NCI-H128 (cell line): Measurements from ENCODE around the gene FAF2.
A peak's percentile ranks its signal among the peaks of the same experiment; 100 is the strongest.
"Not testable (repeated sequence)": the region's sequence is repeated elsewhere in the genome, so short reads cannot be mapped to it uniquely, and the experiment has no call there.

Experiments used
- DNase-seq: peaks from one replicate; lab custom pipeline; 2025; ENCODE audit not compliant: unreplicated experiment; lab: John Stamatoyannopoulos, UW

Gene FAF2, protein sequence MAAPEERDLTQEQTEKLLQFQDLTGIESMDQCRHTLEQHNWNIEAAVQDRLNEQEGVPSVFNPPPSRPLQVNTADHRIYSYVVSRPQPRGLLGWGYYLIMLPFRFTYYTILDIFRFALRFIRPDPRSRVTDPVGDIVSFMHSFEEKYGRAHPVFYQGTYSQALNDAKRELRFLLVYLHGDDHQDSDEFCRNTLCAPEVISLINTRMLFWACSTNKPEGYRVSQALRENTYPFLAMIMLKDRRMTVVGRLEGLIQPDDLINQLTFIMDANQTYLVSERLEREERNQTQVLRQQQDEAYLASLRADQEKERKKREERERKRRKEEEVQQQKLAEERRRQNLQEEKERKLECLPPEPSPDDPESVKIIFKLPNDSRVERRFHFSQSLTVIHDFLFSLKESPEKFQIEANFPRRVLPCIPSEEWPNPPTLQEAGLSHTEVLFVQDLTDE

DNA sequence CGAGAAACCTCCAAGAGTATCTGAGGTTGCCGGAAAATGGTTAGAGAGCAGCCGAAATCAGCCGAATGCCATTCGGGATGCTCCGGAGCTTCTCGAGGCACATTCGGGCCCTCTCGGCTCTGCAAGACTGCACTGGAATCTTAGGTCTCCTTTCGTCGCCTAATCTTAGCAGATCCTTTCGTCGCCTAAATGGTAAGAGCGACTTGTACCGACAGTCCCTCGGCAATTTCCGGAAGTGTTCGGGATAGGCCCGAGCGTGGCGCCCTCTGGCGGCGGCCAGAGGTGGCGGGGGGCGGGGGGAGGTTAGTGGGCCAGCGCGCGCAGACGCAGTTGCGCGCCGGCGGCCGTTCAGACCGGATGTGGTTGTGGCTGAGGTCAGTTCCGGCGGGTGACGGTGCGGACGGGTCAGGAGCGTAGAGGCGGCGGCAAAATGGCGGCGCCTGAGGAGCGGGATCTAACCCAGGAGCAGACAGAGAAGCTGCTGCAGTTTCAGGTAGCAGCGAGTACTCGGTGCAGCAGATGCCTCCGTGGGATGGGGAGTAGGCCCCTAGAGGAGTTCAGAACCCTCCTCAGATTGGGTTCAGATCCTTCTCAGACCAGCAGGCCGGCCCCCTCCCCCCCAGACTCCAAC is at the start of gene FAF2:
TSS of gene FAF2 (plus strand) at position 408 of the 631 bp plus-strand sequence. CDS start at position 431, 23 bp downstream.
- peak; percentile 72 for DNase-seq

DNA sequence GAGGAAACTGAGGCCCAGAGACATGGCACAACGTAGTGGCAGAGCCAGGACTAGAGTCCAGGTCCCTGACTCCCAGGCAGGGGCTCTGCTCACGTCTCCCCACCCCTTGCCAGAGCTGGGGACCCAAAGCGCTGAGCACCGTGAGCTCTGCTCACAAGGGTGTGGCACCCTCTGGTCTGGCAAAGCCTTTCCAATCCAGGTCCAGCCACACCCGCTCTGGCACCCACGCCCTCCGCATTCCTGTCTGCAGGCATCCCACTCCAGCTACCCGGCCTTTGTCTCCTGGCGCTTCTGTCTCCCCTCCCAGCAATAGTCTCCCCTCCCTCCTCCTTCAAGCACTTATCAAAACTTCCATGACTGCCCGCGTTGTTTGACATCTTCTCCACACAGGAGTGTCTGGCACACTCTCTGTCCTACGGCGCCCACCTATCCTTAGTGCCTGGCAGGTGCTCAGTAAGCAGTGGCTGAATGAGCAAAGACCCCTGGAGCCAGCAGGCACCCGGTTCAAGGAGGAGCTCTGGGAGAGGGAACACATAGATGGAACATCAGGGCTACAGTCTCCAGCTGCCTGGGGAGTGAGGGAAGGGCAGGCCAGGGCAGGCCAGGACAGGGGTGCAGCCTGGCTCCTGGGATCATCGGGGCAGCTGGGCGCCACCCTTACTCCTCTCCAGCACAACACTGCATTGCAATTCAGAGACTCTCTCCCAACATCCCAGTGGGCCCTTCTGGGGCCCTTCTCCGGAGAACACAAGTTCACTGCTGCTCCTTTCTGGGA is 47.6 kb upstream of the FAF2 start:
- DNase-seq: no peak

DNA sequence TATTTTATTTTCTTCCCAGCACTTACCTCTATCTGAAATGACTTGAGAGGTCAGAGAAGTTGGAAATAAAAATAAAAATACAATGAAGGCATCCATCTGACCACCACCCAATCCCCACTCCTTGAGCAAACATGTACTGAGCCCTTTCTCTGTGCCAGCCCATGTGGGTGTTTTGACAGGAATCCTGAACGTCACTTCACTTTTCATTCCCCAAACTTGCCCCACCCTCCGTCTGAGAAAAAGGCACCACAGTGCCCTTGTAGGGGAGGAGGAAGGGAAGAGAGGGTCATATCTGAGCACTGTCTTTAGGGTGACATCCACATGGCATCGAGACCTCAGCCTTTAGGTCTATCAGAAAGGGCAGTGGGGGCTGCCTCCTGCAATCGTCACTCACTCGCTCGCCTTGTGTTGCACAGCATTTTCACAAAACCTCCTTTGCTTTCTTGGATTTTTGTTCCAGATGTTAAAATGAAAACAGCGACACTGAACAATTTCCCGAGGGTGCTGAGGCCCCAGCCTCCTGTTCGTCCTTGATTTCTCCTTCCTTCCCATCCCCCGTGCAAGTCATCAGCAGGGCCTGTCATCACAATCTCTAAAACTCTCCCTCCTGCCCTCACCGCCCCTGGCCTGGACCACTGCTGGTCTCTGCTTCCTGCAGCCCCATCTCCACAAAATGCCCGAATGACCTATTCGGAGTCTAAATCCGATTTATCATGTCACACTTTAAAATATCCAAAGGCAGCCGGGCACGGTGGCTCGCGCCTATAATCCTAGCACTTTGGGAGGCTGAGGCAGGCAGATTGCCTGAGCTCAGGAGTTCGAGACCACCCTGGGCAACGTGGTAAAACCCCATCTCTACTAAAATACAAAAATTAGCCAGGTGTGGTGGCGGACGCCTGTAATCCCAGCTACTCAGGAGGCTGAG is 46.6 kb upstream of the FAF2 start:
- DNase-seq: no peak

DNA sequence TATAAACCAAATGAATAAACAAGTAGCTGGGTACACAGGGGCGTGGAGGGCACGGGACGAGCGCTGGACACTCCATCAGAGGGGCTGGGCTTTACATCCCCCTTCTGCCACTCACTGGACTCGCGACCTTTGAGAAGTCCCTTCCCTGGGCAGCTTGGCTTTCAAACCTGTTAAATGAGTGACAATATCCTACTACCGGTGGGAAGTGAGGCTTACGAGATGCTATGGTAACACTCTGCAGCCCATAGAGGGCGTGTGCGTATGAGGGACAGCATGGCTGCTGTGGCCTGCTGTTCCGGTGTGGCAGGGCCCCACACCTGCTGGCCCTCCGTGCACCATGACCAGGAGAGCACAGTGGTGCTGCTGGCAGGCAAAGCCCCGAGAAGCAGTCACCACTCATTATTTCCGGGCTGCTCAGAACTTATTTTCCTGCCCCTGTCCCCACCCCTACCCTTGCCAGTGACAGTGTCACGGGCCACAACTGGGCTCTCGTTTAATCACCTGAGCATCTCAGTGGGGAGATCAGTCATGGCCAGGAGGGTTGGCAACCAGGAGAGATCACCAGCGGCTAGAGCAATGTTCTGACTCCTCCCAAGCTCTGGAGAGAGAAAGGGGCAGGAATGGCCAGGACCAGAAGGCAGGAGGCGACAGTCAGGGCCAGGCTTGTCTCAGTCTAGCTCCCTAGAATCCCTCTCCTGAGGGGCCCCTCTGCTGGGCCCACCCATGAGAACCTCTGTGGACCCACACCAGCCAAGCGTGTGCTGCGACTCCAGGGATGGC is 42.3 kb upstream of the FAF2 start:
- no peak for DNase-seq

DNA sequence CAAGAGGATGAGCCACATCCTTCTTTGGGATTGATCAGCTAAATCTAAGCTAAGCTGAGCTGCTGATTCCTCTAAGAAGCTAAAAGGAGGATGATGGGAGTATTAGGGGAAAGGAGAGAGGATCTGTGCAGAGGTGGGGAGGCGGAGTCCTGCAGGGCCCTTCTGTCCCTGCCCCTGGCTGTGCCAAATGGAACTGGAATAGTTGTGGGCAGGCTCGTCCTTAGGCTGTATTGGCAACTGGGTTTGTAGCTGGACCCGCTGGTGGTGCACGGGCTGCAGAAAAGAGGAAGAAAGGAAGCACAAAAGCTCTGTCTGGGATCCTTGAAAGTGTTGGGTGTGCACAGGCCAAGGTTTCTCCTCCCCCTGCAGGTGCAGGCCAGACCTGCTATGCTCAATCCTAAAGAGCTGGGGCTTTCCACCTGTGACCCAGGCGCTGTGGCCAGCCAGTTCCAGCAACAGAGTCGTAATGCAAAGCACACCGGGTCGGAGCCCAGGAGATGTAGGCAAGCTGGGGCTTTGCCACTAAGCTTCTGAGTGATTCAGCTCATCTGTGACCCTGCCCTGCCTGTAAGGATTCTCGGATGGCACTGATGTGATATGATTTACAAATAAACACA is 41.6 kb upstream of the FAF2 start:
- no peak for DNase-seq

DNA sequence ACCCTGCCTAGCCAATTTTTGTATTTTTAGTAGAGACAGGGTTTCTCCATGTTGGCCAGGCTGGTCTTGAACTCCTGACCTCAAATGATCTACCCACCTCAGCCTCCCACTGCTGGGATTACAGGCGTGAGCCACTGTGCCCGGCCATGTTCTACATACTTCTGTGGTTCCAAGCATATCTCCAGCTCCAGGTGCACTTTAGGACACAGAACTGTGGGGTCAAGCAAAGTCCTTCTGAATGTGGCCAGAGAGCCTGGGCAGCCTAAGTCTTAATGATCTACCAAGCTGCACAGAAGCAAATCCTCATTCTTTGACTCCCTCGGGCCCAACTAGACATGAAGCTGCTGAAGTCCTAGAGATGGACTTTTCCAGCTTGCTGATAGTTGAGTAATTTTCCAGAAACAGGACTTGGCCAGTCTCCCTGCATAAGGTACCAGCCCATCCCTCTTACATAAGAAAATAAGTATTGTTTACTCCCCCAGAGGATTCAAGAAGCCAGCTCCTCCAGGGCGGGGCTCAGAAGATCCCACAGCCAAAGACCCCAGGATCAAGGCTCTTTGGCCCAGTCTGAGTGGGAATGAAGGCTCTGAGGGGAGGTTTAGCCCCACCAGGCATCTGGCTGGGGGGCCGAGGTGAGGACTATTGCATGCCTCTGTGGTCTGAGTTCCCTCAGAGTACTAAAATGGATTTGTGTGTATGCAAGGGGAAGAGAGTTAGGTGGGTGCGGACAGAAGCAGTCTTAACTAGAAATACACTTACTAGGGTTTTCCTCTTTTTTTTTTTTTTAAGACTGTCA is 40.5 kb upstream of the FAF2 start:
- no peak for DNase-seq

DNA sequence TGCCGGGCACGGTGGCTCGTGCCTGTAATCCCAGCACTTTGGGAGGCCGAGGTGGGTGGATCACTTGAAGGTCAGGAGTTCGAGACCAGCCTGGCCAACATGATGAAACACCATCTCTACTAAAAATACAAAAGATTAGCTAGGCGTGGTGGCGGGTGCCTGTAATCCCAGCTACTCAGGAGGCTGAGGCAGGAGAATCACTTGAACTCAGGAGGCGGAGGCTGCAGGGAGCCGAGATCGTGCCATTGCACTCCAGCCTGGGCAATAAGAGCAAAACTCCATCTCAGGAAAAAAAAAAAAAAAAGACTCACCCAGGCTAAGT is 40.0 kb upstream of the FAF2 start:
- not testable (repeated sequence) for DNase-seq

DNA sequence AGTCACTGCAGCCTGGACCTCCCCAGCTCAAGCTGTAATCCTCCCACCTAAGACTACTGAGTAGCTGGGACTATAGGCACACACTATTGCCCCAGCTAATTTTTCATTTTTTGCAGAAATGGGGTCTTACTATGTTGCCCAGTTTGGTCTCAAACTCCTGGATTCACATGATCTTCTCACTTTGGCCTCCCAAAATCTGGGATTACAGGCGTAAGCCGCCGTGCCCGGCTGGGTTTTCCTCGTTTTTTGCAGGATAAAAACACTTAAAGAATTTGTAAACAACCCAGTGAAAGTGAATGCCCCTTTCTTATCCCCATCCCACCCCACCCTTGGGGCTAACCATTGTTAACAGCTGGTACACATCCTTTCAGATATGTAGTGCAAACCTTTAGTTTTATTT is 39.6 kb upstream of the FAF2 start:
- no peak for DNase-seq

DNA sequence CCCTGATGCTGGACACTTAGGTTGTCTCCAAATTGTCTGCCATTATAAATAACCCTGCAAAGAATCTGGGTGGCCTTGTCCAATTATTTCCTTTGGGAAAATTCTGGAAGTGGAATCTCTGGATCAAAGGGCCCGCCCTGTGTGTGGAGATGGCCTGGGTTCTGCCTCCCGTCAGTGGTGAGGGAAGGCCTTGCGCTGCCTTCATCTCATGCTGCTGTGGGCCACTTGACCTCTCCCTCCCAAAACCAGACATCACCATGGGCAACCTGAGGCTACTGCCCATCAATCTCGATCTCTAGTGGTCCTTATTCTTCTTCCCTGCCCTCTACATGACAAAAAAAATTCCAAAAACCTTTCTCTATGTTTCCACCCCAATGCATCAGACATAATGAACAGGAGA is 38.4 kb upstream of the FAF2 start:
- DNase-seq: no peak

DNA sequence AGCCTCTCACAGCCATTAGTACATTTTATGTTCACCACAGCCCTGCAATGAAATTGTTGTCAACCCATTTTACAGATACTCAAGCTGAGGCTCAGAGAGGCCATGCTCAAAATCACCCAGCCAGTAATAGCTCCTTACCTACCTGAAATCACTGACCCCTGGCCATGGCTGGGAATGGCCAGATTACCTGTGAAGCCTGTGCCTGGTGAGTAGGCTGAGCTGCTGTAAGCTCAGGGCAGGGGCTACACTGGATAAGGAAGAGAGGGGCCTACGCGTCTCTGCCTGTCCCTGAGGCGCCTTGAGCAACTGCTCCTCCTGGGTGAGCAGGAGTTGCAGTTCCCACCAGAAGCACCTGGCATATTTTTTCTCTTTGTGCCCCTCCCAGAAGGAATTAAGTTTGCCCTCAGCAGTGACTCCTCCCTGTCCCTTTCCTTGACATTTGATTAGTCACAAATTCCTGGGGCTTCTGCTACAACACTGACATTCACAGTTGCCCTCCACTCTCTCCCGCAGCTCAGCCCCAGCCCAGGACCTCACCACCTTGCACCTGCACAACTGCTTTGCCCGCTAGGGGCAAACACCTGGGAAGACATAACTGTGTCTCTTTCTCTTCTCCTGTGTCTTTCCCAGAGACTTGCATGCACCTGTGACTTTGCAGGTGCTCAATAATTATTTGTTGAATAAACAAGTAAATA is 37.6 kb upstream of the FAF2 start:
- no peak for DNase-seq

DNA sequence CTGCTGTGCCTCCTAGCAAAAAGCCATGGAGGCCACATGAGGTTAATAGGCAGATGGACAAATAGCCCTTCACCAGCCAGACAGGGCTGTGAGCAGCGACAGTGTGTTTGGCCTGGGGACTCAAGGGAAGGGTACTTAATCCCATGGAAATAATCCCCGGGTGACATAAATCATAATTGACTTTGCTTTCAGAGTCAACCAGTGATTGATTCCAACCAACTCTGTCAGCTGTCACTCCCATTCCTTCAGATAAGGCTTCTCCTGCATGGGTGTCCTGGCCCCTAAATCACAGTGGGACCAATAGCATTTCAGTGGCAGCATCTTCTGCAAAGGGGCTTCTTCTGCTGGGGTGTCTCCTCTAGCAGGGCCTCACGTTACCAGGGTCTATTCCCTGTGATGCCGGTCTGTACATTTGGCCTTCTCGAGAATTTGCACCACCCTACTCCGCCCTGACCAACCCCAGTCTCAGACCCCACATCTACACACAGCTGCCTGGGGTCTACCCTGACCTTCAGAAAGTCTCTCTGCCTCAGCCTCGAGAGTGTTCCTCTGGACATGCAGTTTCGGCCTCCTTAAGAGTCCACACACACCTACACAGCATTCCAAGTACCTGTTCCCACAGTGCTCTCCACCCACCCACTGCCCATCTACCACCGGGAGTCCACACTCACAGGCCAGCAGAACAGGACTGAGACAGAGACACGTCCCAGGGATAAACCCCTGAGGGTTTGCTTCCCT is 35.5 kb upstream of the FAF2 start:
- DNase-seq: no peak

DNA sequence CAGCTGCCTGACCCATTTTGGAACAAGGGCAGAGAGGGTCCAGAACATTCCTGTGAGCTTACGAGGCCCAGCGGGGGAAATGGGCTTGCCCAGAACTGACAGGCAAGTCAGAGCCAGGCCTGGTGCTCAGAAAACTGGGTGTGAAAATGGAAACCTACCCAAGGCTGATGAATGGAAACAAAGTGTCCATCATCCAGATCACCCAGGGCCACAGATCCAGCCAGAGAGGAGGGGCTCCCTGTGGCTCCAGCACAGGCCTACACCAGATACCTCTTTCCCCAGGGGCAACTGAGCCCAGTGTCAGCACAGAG is 35.0 kb upstream of the FAF2 start:
- no peak for DNase-seq

DNA sequence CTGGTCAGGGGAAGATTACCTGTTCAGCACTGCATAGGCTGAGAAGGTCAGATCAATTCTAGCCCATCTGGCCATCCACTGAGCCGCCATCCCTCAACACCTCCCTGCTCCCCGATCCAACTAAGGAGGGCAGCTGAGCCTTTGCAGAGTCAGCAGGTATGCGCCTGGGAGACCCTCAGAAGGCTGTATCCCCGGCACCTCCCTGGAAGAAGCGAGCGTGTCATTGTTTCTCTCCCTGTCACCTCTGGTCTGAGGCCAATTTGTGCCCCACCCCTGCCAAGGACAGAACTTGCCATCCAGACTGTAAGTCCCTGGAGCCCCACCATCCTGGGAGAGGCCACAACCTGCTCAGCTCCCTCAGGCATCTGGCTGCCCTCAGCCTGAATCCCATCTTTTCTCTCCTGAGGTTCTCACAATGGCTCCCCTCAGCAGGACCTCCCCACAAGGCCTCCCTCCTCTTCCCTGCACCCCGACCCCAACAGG is 34.4 kb upstream of the FAF2 start:
- no peak for DNase-seq

DNA sequence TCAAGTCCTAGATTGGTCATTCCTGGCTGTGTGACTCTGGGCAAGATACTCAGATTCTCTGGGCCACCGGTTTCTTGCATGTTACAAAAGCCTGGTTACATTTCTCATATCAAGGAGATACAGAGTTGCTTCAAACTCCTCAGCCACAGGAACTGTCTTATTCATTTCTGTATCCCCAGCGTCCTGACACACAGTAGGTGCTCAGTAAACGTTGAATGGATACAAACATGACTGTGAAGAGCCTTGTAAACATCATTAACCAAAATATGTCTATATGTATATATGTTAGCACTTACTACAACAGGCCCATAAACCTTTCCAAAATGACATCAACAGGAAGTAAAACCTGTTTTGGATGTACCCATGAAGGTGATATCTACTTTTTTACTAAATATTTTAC is 33.5 kb upstream of the FAF2 start:
- no peak for DNase-seq

DNA sequence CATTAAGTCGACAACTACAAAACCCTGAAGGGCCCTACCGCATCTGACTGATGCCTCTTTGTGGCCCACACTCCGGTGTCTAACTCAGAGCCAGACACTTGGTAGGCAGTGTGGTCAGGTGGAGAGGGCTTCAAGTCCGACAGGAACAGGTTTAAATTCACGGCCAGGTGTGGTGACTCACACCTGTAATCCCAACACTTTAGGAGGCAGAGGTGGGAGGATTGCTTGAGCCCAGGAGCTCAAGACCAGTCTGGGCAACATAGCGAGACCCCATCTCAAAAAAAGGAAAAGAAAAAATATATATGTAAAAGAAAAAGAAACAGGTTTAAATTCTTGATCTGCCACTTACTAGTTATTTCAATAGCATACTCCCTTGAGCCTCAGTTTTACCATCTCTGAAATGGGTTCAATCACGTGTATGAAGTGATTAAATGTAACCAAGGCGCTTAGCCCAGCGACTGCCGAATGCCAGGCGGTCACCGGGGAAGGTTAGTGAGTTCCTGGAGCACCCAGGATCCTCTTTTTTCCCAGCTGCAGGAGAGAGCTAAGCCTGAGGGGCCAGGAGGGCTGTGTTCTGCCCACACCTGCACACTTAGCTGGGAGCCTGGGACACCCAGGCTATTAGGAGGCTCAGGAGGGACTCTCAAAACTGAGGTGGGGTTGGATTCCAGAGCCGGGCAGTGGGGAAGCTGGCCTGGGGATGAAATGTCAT is 32.8 kb upstream of the FAF2 start:
- no peak for DNase-seq

DNA sequence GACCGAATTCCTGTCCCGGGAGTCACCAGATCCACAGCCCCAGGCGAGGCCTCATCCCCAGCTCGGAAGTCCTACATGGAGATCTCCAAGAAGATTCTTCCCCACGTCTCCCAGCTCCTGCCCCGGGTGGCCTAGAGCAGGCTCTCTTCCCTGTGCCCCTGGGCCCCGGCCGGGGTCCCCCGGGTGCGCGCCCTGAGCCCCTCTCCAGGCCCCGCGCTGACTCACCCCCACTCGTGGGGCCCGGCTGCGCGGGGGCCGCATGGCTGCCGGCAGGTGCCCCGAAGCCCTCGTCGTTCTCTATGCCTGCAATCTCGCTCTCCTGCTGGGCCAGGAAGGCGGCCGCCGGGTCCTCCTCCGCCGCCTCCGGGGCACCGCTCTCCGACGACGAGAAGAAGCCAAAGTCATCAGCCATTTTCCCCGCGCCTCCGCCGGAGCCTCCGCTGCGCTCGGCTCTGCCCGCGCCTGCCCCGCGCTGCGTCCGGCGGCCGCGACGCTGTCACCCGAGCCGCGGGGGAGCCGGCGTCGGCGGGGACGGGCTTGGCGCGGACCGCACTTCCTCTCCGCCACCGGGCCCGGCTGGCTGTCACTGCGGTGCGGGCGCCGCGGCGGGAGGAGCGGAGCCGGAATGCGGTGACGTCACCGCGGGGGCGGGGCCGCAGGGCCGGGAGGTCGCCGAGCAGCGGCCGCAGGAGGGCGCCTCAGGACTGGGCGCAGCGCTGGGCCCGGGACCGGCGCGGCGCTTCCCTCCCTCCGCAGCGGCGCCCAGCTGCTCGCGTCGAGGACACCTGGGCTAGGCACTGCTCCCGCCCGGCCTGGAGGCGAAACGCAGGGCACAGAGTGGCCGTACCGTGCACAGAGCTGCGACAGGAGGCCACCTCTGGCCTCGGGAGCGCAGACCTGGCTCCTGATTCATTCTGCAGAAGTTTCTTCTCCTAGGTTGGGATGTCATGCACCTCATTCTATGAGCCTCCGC is 31.9 kb upstream of the FAF2 start, which contains the start of gene CLTB:
TSS of gene CLTB (minus strand) at position 588 of the 973 bp plus-strand sequence. CDS start at position 412, 176 bp downstream.
- DNase-seq: peak; percentile 22
